Heart left ventricle (tissue), 13 donors: ENCODE results near the gene NEK9.

Source experiments
- CTCF ChIP-seq, 12 donors: fragments of 200-600 bp; sonication (generic) in 4 of 12; IDR thresholded peaks; one replicate each; pipeline versions ENCODE4 v1.5.0 to v1.8.0; 2018 to 2022; ENCODE audit warnings: antibody characterized with exemption in 12 of 12, mild to moderate bottlenecking in 5 of 12
- POLR2A ChIP-seq, 2 donors: fragments of 450-650 bp; IDR thresholded peaks; one replicate each; pipeline ENCODE4 v1.6.1; 2017; ENCODE audit warnings: antibody characterized with exemption in 2 of 2, mild to moderate bottlenecking in 2 of 2, moderate library complexity in 2 of 2
- donor health status: ischemic (EF 13 %, LVEDD 7.1; RV severe dilation, severe dysfunction).
- donor health status: DM: no; HTN: yes; CAD: no.
- donor health status: DM: no; HTN: no; CAD: no.
- donor health status: ischemic (EF 25% LVEDD 6.9; RV normal size, moderate dysfunction).
- donor health status: ischemic (EF 25% LVEDD 5.7; RV mildly dilated, moderate dysfunction).
- donor health status: ischemic (EF 35%, LVEDD 5.7; RV mildly dilated, moderate dysfunction).
- donor health status: nonischemic (EF 11% LVEDD 7.7; RV severe dilation, severe dysfunction).
- donor health status: DM: yes; HTN: yes; CAD: no.
- donor health status: PGD.
- donor health status: ischemic (EF 29% LVEDD 5.4; RV normal size, mild dysfunction).
- donor health status: nonischemic (EF 23%, LVEDD 6.1; RV moderate dilation, normal function).

- TF ChIP-seq POLR2A (IDR thresholded peaks at IDR 0.05) = no peak
- no peak for TF ChIP-seq CTCF (IDR thresholded peaks at IDR 0.05)
Measured at GRCh38 chr14:75060420-75060819, 66.4 kb downstream of the NEK9 start.
